ENCODE measurements around the gene TOX2.
"Not testable (repeated sequence)": the region's sequence is repeated elsewhere in the genome, so short reads cannot be mapped to it uniquely, and the experiment has no call there.

TOX2 gene

DNA sequence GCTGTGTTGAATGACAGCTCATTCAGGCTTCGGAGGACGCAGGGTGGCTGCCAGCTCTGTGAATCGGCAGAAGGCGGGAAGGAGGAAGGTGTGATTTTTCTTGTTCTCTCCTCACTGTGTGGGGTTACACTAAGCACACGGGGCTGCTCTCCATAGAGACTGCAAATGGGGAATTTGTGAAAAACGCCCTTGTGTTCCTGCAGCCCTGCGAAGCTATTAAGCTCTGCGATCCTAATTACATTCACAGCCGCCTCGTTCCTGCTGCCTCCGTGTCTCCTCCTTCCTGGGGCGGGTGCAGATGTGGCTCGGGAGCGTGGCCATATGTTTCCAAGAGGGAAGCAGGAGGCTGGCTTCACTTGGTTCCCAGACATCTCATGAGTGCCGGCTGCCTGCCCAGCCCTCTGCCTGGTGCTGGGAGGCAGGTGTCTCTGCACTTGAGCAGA lies 124.0 kb downstream of the TOX2 start:
- DNase-seq = no peak

DNA sequence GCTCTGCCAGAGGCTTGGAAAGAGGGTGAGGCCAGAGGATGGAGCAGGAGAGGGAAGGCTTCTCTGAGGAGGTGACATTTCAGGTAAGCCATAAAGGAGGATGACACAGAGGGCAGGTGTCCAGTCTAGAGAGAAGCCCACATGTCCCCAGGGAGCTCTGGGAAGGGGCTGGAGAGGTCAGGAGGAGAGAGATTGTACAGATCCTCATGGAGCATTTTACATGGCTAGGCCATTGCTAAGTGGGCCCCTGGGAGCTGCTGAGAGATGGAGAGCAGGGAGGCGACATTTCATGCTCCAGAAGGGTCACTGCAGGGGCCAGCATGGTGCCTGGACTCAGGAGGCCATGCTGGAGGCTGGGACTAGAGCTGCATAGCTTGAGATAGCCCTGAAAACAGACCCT lies 124.5 kb downstream of the TOX2 start:
- DNase-seq = no peak

DNA sequence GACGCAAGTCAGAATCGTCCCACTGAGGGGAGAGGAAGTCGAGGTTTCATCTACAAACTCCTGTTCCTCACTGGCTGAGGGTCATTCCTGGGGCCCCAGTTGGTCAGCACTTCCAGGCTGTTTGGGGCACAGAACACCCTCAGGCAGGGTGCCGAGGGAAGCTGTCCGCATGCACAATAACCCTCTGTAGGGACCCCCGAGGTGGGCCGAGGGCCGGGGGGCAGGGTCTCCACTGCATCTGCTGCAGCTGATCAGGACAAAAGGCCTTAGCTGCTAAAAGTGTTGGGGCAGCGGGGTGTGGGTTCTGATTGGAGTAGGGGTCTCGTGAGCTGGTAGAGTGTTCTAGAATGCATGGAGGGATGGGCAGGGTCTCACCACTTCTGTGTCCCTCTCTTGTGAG lies 125.1 kb downstream of the TOX2 start:
- peak; percentile 43 for DNase-seq

DNA sequence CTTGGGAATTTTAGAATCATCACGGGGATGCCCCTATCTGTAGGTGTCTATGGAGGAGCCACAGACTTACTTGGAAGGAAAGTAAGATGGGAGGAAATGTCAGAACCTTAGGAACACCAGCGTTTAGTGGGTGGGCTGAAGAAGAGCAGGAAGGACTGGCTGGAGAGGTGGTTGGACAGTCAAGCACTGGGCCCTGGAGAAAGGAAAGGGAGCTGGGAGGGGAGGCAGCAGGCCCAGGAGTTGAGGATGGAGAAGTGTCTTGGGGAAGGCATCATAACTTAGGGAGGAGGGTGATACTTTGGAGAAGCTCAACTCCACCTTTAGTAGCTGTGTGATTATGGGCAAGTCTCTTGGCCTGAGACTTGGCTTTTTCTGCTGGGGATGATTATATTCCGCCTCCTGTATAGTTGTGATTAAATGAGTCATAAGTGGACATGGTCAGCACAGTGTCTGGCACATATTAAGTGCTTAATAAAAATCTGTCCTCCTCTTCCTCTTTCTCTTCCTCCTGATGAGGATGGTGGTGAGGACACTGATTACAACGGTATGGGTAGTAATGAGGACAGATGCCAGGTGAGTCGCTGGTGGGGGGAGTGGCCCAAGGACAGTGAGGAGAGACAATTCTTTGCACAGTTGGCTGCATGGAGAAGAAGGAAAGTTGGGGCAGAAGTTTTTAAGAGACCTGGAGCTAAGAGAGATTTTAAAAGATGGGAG lies 125.7 kb downstream of the TOX2 start:
- DNase-seq = no peak

DNA sequence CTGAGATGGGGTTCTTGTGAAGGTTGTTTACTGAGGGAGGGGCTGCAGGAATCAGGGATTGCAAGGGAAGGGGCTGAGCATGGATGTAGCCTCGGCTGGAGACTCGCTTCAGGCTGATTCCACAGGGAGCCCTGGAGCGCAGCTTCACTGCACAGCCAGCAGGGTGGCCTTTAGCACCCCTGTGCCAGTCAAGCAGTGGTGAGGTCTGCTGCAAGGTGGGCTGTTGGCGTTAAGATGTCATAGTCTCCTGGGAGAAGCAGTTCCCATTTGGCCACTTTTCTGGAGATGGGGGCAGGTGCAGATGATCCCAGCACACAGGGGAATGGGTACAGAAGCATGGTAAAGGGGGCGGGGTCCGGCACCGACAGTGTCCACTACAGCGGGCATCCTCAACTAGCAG lies 126.3 kb downstream of the TOX2 start:
- peak; percentile 38 for DNase-seq

DNA sequence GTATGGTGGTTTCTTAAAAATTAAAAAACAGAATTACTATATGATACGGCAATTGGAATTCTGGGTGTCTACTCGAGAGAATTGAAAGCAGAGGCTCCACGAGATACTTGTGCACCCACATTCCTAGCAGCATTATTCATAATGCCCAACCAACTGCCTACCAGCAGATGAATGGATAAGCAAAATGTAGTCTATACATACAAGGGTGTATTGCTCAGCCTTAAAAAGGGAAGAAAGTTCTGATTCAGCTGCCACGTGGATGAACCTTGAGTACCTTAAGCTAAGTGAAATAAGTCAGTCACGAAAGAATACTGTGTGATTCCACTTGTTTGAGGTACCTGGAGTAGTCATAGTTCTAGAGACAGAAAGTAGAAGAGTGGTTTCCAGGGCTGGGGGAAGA lies 130.1 kb downstream of the TOX2 start:
- not testable (repeated sequence) for DNase-seq

DNA sequence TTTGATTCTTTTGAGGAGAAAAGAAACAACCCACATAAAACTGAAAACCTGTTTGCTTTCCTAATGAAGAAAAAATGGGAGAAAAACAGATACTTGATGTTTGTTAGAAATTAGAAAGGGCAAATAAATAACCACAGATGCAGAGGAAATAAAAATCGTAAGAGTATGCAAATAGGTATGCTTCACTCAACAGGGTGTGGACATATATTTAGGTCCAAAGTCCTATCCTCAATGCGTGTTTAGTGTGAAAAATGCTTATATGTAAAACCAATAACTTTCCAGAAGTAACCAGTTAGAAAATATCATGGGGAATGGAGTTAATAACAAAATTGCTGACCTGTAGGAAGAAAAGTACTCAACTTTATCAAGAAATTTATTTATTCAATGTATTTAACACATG lies 135.7 kb downstream of the TOX2 start:
- DNase-seq = no peak

DNA sequence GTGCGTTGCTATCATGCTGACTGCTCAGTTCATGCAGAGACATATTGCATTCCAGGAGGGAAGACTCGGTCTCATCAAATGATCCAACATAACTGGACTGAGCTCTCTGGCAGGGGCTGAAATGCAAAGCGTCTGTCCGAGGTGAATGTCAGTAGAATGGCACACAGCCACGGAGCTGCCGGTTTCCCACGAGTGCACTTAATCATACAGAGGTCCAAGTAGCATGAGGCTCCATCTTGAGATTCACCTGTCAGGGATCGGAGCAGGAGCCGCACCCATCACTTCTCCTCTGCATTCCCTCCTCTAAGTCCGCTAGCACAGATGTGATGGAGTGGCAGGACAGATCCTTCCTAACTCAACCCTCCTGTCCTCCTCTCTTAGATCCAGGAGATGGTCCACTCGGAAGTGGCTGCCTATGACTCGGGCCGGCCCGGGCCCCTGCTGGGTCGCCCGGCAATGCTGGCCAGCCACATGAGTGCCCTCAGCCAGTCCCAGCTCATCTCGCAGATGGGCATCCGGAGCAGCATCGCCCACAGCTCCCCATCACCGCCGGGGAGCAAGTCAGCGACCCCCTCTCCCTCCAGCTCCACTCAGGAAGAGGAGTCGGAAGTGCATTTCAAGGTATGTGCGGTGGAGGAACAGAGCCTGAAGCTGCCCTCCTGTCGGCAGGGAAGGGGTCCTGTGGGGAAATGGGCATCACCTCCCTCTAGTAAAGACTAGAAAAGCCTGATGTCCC lies 136.4 kb downstream of the TOX2 start:
- DNase-seq = peak; percentile 32

DNA sequence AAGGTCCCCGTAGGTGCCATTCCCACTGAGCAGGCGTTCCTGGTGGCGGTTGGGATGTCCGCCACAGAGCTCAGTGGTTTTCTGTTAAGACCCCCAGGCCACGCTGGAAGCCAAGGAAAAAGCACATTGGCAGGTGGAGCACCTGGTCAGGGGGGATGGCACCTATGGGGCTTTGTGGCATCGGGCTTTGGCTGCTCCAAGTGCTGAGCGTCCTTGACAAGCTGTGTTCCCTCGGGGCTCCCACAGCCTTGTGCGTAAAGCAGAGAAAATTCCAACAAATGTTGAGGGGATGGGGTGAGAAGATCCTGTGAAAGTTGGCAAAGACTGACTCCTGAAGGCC lies 137.0 kb downstream of the TOX2 start:
- peak; percentile 34 for DNase-seq

DNA sequence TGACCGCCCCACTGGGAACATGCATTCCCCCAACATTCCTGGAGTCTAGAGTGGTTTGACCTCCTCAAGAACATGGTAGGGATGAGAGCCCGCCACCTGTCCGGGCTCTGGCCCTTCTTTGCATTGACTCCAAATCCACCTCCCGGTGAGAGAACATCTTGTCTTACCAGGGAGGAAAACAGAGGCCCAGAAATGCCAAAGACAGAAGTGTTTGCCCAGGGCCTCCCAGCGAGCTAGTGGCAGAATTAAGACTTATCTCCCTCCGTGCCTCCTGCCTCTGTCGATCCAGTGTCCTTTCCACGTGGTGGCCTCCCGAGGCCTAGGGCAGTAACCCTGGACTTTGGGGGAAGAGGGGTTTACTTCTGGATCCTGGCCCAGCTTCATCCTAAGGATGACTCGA lies 137.5 kb downstream of the TOX2 start:
- DNase-seq = peak; percentile 29

DNA sequence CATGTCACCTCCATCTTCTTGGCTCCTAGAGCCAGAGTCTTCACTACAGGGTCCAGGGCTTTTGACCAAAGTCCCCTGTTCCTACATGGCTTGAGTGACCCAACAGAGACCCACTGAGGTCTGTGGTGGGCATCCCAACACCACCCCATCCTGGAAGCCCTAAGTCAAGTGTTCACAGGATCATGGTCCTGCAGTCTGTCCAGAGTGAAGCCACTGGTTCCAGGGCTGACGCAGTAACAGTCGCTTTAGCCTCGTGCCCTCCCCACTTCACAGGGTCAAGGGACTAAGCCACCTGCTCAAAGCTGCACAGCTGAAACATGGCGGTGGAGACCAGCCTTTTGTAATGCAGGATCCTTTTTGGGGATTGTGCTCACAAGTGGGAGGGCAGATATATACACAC lies 138.4 kb downstream of the TOX2 start:
- no peak for DNase-seq

DNA sequence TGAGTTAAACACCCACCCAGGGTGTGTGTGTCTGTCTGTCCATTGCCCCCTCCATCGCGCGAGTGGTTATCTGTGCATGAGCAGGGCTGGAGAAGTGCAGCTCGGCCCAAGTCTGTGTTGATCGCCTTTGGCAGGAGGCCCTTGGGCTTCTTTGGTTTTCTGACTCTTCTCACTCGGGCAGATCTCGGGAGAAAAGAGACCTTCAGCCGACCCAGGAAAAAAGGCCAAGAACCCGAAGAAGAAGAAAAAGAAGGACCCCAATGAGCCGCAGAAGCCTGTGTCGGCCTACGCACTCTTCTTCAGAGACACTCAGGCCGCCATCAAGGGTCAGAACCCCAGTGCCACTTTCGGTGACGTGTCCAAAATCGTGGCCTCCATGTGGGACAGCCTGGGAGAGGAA lies 139.5 kb downstream of the TOX2 start:
- DNase-seq = no peak

DNA sequence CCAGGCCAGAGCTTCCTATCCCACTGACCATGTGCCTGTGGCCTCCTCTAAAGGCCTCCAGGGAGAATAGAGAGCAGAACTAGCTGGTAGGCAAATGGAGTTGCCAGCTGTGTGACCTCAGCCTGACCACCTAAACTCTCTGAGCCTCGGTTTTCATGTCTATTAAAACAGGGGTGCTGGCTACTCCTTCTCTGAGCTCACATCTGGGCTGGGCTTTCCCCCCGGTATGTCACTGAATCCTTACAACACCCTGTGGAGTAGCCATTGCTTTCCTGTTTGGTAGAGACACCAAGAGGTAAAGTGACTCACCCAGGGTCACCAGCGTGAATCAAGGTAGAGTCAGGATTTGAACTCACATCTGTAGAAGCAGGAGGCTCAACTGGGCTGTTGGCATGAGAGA lies 140.2 kb downstream of the TOX2 start:
- no peak for DNase-seq

DNA sequence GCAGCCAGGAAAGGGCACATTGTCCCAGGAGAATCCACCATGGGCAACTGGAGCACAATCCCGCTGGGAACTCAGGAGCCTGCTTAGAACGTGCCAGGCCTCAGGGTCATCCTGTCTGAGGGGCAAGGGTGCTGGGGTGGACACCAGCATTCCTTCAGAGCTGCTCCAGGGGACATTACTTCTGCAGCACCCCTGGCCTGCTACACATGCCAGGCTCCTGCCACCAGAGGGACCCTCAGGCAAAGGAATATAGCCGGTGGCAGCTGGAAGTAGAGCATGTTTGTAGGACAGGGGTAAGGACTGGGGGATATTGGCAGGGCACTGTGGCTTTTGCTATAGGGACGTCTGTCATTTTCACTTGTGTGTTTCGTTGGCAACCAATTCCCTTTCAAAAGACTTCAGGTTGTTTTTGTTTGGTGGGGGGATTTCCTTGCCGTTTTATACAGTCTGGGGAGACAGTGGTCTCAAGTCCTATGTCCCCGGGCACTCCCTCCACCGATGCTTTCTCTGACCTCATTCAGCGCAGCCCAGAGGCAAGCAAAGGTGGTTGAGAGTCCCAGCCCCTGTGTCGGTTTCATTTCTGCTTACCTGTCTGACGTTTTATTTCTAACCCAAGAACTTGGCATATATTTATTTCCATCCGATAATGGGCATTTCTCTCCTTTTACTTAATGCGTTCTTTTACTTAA lies 141.5 kb downstream of the TOX2 start:
- peak; percentile 72 for DNase-seq

DNA sequence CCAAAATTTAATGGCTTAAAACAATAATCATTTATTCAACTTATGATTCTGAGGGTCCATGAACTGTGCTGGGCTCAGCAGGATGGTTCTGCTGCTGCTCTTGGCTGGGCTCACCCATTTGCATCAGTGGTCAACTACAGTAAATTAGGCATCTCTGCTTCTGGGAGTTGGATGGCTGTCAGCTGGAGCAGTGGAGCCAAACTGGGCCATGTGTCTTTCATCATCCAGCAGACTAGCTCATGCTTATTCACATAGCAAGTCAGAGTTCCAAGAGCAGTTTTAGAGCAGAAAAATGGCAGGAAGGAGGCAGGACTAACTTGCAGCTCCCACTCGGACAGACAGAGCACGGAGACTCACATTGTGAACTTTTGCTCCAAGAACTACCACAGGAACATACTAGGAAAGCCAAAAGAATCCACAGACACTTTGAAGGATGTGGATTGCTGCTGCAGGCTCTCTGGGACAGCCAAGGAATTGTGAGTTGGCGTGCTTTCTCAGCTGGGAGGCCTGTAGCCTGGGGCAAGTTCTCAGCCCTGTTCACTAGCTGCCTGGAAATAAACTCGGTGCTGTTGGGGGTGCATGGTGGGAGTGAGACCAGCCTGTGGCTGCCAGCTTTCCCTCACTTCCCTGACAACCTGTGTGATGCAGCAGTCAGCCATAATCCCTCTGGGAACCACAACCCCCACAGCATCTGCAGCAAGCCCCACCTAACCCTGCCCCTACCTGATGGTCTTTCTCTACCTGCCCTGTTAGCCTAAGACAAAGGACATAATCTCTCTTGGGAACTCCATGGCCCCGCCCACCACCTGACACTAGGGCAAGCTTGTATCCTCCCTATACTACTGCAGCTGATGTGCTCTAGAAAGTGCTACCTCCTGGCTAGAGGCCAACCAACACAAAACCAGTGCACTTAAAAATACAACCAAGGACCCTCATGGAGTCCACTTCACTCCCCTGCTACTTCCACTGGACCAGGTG lies 143.3 kb downstream of the TOX2 start:
- DNase-seq = peak; percentile 48

DNA sequence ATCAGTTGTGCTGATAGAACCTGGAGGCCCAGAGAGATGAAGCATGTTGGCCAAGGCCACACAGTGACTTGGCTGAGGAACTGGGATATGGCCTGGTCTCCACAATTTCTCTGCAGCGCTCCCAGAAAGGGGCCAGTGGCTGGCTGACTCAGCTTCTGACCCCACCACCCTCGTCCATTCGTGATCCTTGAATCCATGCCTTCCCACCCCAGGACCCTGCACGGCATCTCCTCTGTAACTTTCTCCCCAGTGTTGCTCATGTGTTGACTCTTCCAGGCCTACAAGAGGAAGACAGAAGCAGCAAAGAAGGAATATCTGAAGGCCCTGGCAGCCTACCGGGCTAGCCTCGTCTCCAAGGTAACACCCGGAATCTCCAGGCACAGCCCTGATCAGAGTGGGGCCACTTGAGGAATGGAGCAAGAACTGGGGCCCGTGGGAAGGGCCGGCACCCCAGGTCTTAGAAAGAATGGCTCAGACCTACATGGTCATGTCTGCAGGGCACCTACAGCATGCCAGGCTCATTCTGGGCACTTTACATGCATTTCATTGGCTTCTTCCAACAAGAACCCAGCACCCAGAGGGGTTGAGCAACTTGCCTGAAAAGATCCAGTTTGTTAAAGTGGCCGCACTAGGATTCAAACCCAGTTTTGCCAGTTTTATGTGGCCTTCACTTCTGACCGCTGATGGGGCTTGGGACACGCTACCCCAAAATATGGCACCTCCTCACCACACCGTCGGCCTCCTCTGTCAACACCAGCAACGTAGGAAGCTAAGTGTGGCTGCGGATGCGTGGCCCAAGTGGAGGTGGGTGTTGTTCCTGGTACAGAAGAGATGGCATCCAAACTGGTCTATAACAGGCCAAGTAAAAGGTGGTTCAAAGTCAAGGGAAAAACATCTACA lies 150.1 kb downstream of the TOX2 start:
- DNase-seq = no peak

DNA sequence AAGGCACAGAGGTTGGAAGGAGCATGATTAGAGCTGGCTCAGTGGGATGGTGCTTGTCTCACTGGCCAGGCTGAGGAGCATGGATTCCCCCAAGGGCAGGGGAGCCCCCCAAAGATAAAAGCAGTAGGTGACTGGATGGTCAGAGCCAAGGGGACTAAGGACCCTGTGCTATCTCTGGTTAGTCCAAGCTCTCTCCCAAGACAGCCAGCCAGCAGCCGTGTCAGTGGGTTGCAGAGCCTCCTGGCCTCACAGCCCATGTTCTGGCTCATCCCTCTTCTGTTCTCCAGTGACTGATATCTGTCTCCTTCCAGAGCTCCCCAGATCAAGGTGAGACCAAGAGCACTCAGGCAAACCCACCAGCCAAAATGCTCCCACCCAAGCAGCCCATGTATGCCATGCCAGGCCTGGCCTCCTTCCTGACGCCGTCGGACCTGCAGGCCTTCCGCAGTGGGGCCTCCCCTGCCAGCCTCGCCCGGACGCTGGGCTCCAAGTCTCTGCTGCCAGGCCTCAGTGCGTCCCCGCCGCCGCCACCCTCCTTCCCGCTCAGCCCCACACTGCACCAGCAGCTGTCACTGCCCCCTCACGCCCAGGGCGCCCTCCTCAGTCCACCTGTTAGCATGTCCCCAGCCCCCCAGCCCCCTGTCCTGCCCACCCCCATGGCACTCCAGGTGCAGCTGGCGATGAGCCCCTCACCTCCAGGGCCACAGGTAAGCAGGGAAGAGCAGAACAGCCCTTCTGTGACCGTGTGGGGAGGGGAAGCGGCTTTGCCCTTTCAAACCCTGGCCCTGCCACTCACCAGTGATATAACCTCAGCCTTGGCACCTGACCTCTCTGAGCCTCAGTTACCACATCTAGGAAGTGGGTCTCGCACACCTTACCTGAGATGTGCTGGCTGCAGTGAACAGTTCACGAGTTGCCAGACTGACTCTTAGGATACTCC lies 151.0 kb downstream of the TOX2 start:
- peak; percentile 46 for DNase-seq

DNA sequence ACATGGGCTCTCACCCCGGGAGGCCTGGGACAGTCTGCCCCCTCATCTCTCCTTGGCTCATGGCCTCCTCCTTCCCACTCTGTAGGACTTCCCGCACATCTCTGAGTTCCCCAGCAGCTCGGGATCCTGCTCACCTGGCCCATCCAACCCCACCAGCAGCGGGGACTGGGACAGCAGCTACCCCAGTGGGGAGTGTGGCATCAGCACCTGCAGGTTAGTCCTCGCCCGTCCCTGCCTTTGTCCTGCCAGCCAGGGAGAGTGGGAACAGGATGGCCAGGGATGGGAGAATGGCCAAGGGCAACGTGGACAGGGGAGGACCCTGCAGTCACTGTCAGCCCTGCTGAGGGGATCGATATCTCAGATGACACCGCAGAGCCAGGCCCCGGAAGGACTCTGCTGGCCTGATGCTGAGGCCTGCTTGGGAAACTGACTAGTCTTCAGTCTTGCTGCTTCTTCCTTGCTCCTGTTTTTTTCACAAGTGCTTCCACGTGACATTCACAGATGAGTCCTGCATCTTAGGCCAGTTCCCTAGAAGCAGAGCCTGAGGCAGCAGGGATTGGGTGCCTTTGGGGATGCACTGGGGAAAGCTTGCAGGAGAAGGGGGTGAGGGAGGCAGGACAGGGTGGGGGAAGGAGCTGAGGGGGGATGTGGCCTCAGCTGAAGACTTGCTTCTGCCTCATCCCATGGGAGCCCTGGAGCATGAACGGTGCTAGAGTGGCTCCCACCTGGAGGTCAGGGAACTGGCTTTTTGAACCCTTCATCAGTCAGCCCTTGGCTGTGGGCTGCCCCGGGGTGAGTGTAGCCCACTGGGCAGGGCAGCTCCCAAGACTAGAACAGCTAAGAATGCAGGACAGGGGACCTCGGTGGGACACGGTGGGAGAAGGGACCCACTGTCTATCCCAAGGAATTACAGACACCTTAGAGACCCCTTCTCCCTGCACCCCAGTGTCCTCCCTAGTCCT lies 152.3 kb downstream of the TOX2 start:
- DNase-seq = peak; percentile 49

DNA sequence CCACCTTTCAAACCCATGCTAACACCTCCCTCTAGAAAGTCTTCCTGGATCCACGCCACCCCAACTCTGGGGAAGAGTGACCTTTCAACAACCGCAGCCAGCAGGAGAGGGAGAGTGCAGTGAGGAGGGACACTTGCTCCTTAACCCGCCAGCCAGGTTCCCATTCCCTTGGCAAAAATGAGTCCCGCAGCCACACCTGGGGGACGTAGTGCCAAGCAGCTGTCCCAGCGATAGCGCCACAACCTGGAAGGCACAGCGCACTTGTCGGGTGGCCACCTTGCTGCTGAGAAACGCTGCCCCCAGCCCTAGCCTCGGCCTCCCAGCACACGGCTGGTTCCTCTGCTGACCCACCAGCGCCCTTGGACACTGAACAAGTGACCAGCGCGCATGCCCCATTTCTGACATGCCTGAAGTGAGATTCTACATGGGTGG lies 153.0 kb downstream of the TOX2 start:
- DNase-seq = no peak
